ENCODE results near the gene MYO9B. TPM values are rescaled to one million over a fixed set of nuclear protein-coding genes. Genes with fewer than 3 reads are reported as not detected.

MYO9B gene
- total and polyA plus RNA-seq, 2 of the 13 experiments (the other 11 are each of a cell fraction or from before 2014, with no cell fraction given) = 18.0 to 18.3 TPM

GRCh38 chr19:17097593-17098126 lies 22.1 kb downstream of the MYO9B start (continued):
- TF ChIP-seq NFIB (CRISPR knock-in tag; IDR thresholded peaks at IDR 0.05; ENCODE audit: borderline replicate concordance) (no peak), XBP1 (CRISPR knock-in tag; IDR thresholded peaks at IDR 0.05) (peak; percentile 36; the same call in 1 of the 2 replicates), ZNF878 (CRISPR knock-in tag; IDR thresholded peaks at IDR 0.05) (0 out of 2 replicates have a peak, but pooled peaks have one; percentile 40), ZNF589 (CRISPR knock-in tag; conservative IDR thresholded peaks at IDR 0.05) (no peak), PATZ1 (CRISPR knock-in tag; IDR thresholded peaks at IDR 0.05) (peak; percentile 67; the same call in 1 of the 2 replicates), RARA (CRISPR knock-in tag; IDR thresholded peaks at IDR 0.05) (peak; percentile 93), MAZ (IDR thresholded peaks at IDR 0.05; ENCODE audit: borderline replicate concordance, low read depth, low read length) (no peak), MAZ (CRISPR knock-in tag; IDR thresholded peaks at IDR 0.05; ENCODE audit: low read depth) (no peak), ZMYM2 (CRISPR knock-in tag; IDR thresholded peaks at IDR 0.05) (no peak), MLXIP (CRISPR knock-in tag; IDR thresholded peaks at IDR 0.05; ENCODE audit: borderline replicate concordance) (no peak), AKAP8 (CRISPR knock-in tag; IDR thresholded peaks at IDR 0.05) (no peak), ZNF558 (CRISPR knock-in tag; IDR thresholded peaks at IDR 0.05; ENCODE audit: borderline replicate concordance) (no peak), FOXP1 (IDR thresholded peaks at IDR 0.05) (no peak), FOXP1 (CRISPR knock-in tag; IDR thresholded peaks at IDR 0.05) (peak; percentile 60), TFE3 (CRISPR knock-in tag; IDR thresholded peaks at IDR 0.05) (0 out of 2 replicates have a peak, but pooled peaks have one; percentile 24), SYNCRIP (IDR thresholded peaks at IDR 0.05; ENCODE audit: insufficient read depth, low read depth, low read length) (no peak), CCAR2 (optimal IDR thresholded peaks at IDR 0.05; ENCODE audit: low read depth, low read length) (no peak), ZSCAN20 (CRISPR knock-in tag; IDR thresholded peaks at IDR 0.05; ENCODE audit: borderline replicate concordance) (no peak)
- TF ChIP-seq, protein P1, sequence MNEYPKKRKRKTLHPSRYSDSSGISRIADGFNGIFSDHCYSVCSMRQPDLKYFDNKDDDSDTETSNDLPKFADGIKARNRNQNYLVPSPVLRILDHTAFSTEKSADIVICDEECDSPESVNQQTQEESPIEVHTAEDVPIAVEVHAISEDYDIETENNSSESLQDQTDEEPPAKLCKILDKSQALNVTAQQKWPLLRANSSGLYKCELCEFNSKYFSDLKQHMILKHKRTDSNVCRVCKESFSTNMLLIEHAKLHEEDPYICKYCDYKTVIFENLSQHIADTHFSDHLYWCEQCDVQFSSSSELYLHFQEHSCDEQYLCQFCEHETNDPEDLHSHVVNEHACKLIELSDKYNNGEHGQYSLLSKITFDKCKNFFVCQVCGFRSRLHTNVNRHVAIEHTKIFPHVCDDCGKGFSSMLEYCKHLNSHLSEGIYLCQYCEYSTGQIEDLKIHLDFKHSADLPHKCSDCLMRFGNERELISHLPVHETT (CRISPR knock-in tag; conservative IDR thresholded peaks at IDR 0.05) = no peak; the same call in 1 of the 2 replicates
- TF ChIP-seq, protein P2, sequence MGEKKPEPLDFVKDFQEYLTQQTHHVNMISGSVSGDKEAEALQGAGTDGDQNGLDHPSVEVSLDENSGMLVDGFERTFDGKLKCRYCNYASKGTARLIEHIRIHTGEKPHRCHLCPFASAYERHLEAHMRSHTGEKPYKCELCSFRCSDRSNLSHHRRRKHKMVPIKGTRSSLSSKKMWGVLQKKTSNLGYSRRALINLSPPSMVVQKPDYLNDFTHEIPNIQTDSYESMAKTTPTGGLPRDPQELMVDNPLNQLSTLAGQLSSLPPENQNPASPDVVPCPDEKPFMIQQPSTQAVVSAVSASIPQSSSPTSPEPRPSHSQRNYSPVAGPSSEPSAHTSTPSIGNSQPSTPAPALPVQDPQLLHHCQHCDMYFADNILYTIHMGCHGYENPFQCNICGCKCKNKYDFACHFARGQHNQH (CRISPR knock-in tag; IDR thresholded peaks at IDR 0.05) = peak; percentile 70
- TF ChIP-seq, protein P3, sequence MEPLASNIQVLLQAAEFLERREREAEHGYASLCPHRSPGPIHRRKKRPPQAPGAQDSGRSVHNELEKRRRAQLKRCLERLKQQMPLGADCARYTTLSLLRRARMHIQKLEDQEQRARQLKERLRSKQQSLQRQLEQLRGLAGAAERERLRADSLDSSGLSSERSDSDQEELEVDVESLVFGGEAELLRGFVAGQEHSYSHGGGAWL (CRISPR knock-in tag; IDR thresholded peaks at IDR 0.05) = no peak
